HG03432 (cell line): ENCODE results near the gene RASSF8.

Experiments used
- ATAC-seq: cut with Tn5 transposase; IDR thresholded peaks from one replicate; pipeline ENCODE4 v1.9.1; 2021; ENCODE audit warnings: mild to moderate bottlenecking, moderate library complexity; ENCODE audit not compliant: unreplicated experiment

Gene RASSF8

DNA sequence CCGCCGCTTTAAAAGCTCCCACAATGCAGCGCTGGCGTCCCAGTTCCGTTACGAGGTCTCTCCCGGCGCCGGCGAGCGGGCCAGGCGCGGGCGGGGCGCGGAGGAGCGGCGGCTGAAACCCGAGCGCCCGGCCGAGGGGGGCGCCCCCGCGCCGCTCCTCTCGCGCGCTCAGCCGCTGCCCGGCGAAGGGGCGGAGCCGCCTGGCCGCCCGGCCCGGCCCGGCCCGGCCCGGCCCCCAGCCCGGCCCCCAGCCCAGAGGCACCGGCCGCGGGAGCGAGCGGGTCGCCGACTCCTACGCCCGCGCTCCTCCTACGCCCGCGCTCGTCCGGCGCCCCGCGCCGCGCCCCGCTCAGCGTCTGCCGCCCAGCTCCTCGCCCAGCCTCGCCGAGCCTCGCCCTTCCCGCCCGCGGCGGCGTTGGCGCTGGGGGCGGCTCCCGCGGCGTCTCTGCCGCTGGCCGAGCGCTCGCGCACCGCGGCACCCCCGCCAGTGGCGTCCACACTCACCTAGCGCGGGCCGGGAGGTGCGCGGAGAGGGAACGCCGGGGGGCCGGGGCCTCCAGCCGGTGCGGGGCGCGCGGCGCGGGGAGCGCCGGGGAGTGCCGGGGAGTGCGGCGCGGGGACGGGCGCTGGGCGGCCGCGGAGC is at the start of gene RASSF8:
TSS of gene RASSF8 (plus strand) at position 255 of the 643 bp plus-strand sequence. CDS start 96,662 bp downstream, outside the sequence.
- ATAC-seq: peak; percentile 94

GRCh38 chr12:25914551-25914950 is 43.9 kb upstream of the RASSF8 start:
- no peak for ATAC-seq

DNA sequence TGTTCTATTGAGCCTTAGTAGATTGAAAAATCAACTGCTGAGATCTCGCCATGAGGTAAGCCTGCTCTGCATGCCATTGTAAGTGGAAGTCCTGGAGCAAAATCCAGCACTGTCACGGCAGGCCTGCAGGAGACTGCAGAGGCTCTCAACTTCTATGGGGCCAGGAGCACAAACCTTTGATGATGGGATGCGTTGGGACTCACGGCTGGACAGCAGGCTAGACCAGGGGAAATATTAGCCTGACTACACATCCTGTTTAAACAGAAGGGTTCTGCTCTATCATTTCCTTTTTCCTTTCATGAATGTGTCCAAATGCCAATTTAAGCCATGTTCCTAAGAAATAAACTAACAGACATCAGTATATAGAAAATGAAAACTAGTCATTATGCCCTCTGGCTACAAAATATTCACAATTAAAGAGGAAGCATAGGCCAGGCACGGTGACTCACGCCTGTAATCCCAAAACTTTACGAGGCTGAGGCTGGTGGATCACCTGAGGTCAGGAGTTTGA is 33.9 kb upstream of the RASSF8 start:
- ATAC-seq: no peak

- ATAC-seq: no peak
Measured at GRCh38 chr12:25925064-25925463, 33.4 kb upstream of the RASSF8 start.

DNA sequence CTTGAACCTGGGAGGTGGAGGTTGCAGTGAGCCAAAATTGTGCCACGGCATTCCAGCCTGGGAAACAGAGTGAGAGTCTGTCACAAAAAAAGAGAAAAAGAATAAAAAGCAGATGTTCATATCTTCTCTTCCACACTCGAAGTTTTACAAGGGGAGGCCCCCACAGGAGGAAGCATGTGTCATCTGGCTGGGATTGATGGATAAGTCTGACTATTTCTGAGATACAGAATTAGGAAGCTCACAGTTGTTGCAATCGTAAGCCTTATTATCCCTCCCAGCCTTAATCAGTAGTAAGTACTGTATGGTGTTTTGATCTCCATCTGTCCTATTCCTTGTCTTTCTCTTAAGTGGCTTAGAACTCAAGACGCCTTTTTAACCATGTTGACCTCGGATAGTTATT is 31.9 kb upstream of the RASSF8 start:
- no peak for ATAC-seq

DNA sequence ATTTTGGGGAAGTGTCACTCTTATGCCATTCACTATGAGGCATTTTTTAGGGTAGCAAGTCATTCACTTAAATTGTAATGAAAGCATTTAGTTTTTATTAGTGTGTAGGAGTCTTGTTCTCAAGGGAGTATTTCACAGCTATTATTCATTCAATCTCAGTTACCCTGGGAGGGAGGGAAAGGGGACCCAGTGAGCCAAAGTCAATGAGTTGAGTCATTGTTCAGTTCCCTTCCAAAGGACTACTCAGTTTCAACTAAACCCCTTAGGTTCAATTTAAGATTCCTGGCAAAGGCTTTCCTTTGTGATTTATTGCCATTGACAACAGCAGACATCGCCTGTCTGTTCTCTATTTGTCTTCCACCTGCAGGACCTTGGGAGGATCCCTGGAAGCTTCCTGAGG is 29.3 kb upstream of the RASSF8 start:
- ATAC-seq: no peak

DNA sequence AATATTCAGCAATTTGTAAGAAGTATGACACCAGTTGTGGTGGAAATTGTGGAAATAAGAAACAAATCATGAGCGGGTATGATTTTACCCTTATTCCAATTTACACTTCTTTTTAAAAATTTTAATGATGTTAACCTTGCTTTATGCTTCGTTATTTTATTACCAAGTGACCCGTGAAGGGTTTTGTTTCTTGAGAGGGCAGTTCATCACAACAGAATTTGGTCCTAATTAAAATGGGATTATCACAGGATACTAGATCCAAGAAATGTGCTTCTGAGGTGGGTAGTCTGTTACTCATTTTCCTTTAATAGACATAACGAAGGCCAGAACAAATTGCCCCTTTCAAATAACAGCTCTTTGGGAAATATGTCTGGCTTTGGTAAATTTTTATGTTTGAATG is 25.5 kb upstream of the RASSF8 start:
- ATAC-seq: no peak

GRCh38 chr12:25934456-25934855 is 24.0 kb upstream of the RASSF8 start:
- no peak for ATAC-seq

DNA sequence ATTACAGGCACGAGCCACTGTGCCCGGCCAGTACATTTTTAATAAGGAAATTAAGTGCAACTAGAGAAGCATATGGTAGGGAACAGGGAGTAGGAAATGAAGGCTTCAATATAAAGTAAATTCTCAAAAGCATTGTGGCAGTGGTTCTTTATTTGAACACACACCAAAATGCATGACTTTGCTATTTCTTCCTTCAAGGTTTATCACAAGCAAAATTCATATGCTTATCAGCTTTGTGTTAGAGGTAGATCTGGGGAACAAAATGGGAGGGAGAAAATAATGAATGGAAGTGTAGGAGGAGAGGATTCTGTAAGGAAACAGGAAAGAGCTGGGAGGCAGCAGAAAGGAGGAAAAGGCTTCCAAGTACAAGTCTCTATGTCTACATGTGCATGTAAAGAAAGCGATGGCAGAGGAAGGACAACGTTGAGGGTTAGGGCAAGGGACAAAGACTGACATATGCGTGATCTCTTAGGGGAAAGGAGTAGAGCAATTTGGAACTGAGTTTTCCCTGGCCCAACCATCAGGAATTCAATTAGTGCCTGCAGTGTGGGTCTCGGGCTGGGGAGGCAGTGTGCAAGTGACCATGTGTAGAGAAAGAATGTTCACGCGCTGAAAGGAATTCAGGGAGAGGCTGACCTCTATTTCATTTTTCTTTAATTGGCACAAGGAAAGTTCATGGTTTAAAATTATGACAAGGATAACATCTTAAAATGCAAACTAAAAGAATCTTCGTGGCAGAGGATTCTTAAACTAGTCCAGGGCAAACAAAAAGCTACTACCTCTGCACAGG is 22.9 kb upstream of the RASSF8 start:
- ATAC-seq: no peak

GRCh38 chr12:25937096-25937495 is 21.4 kb upstream of the RASSF8 start:
- ATAC-seq: no peak

GRCh38 chr12:25938581-25938980 is 19.9 kb upstream of the RASSF8 start:
- ATAC-seq: no peak

- no peak for ATAC-seq
Measured at GRCh38 chr12:25939606-25940005, 18.9 kb upstream of the RASSF8 start.

- no peak for ATAC-seq
Measured at GRCh38 chr12:25940886-25941285, 17.6 kb upstream of the RASSF8 start.

DNA sequence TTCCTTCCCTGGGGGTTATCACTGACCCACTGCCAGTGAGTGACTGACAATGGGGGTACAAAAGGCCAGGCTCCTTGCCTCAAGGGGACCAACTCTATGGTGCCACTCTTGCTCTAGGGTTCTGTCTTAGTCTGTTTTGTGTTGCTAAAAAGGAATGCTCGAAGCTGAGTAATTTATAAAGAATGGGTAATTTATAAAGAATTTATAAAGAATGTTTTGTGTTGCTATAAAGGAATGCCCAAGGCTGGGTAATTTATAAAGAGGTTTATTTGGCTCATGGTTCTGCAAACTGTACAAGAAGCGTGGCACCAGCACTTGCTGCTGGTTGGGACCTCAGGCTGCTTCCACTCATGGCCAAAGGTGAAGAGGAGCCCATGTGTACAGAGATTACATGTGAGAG is 15.8 kb upstream of the RASSF8 start:
- ATAC-seq: no peak

GRCh38 chr12:25943940-25944339 is 14.5 kb upstream of the RASSF8 start:
- ATAC-seq: no peak

DNA sequence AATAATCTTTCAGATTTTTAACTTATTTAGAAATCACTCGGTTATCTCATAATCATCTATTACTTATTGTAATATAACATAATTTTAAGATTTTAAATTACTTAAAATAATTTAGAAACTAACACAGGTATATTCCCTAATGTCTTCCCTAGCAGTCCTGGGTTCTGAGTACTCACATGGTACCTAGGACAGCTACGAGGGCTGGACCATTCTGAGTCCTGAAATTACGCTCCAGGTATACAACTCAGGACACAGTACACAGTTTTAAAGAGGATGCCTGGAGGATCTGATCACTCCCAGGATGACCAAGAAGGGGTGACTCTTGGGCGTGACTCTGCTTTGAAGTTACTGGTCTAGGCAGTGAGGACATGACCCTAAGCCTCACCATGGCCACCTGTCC is 9.1 kb upstream of the RASSF8 start:
- ATAC-seq: no peak

- no peak for ATAC-seq
Measured at GRCh38 chr12:25950329-25951115, 8.0 kb upstream of the RASSF8 start.

DNA sequence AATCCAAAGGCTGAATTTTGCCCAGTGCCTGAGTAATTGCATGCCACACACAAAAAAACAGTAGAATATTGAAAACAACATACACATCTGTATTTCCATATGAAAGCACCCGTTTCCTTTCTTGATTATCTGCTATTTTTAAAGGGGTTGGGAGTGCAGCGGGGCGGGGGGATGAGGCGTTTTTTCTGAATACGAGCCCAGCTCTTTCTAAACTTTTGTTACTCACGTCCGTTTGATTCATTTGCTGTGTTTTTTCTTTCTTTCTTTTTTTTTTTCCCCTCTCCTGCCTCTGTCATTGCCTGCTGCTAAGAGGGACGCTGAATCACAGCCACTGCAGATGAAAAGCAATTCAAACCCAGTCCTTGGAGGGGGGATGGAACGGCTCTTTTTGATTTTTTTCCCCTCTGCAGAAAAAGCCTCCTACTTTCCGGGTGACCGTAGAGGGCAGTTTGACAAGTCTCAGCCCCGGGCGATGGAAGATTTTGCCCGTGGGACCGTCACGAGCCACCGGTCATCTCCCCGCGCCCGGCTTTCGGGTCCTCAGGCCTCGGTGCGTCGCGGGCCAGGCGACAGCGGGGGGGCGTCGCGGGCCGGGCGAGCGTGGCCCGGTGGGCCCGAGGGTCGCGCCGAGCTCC is 572 bp upstream of the RASSF8 start:
- ATAC-seq: no peak

DNA sequence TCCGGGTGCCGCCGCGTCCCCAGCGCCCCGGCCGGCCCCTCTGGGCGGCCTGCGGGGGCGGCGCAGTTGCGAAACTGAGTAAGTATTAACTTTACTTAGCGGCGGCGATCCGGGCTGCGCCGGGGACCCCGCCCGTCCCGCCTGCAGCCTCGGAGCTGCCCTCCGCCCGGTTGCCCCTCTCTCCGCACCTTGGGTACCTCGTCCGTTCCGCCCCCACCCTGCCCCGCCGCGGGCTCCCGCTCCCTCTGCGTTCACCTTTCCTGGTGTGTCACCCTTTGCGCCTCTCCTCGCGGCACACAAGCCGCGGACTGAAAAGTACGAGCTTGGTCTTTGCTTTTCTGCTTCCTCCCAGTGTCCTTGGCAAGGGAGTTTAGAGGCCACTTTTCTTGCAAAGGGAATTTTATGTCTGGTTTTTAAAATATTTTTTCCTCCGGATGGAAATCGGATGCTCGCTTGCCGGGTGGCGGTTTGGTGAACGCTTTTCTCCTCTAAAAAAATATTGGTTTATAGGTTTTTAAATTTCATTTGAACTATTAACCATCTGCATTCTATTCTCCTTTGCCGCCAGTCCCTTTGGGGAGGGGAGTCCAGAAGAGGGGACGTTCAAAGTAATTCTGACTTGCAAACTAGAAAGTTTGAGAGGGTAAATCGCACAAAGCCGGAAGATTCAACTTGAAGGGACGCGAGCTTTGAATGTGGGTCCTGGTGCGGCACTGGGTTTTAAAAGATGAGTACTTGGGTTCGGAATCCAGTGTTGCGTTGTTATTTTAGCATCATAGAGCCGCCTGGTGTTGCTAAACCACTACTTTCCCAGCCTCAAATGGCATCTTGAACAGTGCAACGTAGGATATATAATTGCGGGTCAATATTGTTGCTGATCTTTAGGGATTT is 834 bp downstream of the RASSF8 start:
- peak; percentile 44 for ATAC-seq

- no peak for ATAC-seq
Measured at GRCh38 chr12:25960143-25960542, 1.7 kb downstream of the RASSF8 start.
